CD14-positive monocyte (primary cell): ENCODE results near the gene PA2G4. TPM values are rescaled to one million over a fixed set of nuclear protein-coding genes. Genes with fewer than 3 reads are reported as not detected.
A peak's percentile ranks its signal among the peaks of the same experiment; 100 is the strongest.

ENCODE experiments used
- DNase-seq, 3 donors: peaks; one replicate each; pipeline ENCODE4 v3.0.0-alpha.2; 2011 to 2022
- H2AFZ ChIP-seq: 2 replicates; pipeline ENCODE4 v1.6.0; 2012; ENCODE audit warnings: mild to moderate bottlenecking, low read depth, low read length, inconsistent platforms; ENCODE audit not compliant: insufficient read depth, poor library complexity, severe bottlenecking
- H3K27ac ChIP-seq, 2 donors: 1 replicate in 1 of 2; 2 replicates in 1 of 2; pipeline ENCODE4 v1.5.1; 2012 to 2013; ENCODE audit warnings: low read length in 2 of 2, control low read depth in 1 of 2, inconsistent platforms in 1 of 2, low read depth in 1 of 2, mild to moderate bottlenecking in 1 of 2
- H3K27me3 ChIP-seq, 2 donors: one replicate each; pipeline versions ENCODE4 v1.6.0 to v1.6.1; 2011 to 2013; ENCODE audit warnings: low read length in 2 of 2; ENCODE audit not compliant: control insufficient read depth in 2 of 2, insufficient read depth in 2 of 2
- H3K36me3 ChIP-seq, 2 donors: replicated peaks in 1 of 2; 1 replicate in 1 of 2; 2 replicates in 1 of 2; pipeline versions ENCODE4 v1.5.1 to v1.6.1; 2012 to 2013; ENCODE audit warnings: low read length in 2 of 2, control low read depth in 1 of 2, inconsistent platforms in 1 of 2, mild to moderate bottlenecking in 1 of 2; ENCODE audit not compliant: insufficient read depth in 2 of 2, control insufficient read depth in 1 of 2
- H3K4me1 ChIP-seq, 2 donors: 1 replicate in 1 of 2; 2 replicates in 1 of 2; pipeline versions ENCODE4 v1.5.1 to v1.6.1; 2012 to 2013; ENCODE audit warnings: low read length in 2 of 2, control low read depth in 1 of 2, inconsistent platforms in 1 of 2, mild to moderate bottlenecking in 1 of 2, moderate library complexity in 1 of 2; ENCODE audit not compliant: insufficient read depth in 2 of 2, control insufficient read depth in 1 of 2
- H3K4me2 ChIP-seq: replicated peaks from 2 replicates; pipeline ENCODE3; 2012; ENCODE audit warnings: low read length, moderate library complexity, mild to moderate bottlenecking; ENCODE audit not compliant: poor library complexity, severe bottlenecking; ENCODE audit errors: extremely low read depth
- H3K4me3 ChIP-seq, 3 experiments: fragments of 200-600 bp in 1 of 3; sonication (generic) in 1 of 3; replicated peaks in 1 of 3; 1 replicate in 2 of 3; 2 replicates in 1 of 3; pipeline ENCODE4 v1.5.1; 2011 to 2013; ENCODE audit warnings: low read length in 3 of 3, mild to moderate bottlenecking in 3 of 3, control low read depth in 2 of 3, low read depth in 2 of 3, inconsistent platforms in 1 of 3, moderate library complexity in 1 of 3
- H3K79me2 ChIP-seq: 2 replicates; pipeline ENCODE4 v1.6.0; 2012; ENCODE audit warnings: mild to moderate bottlenecking, control low read depth, inconsistent platforms, low read length, moderate library complexity; ENCODE audit not compliant: insufficient read depth
- H3K9ac ChIP-seq: 2 replicates; pipeline ENCODE4 v1.6.0; 2017; ENCODE audit warnings: low read length, mild to moderate bottlenecking; ENCODE audit not compliant: insufficient read depth, poor library complexity, severe bottlenecking
- H3K9me3 ChIP-seq, 2 donors: replicated peaks in 1 of 2; 1 replicate in 1 of 2; 2 replicates in 1 of 2; pipeline versions ENCODE4 v1.5.1 to v1.6.1; 2012 to 2013; ENCODE audit warnings: low read length in 2 of 2, control low read depth in 1 of 2; ENCODE audit not compliant: control insufficient read depth in 1 of 2, insufficient read depth in 1 of 2
- H4K20me1 ChIP-seq: 2 replicates; pipeline ENCODE4 v1.6.0; 2012; ENCODE audit warnings: mild to moderate bottlenecking, low read length, control low read depth, moderate library complexity; ENCODE audit not compliant: insufficient read depth
- H3K27ac Mint-ChIP-seq, 7 donors: one replicate each; pipeline ENCODE4 v1.8.0; 2020; ENCODE audit warnings: mild to moderate bottlenecking in 7 of 7, mixed read lengths in 7 of 7, moderate library complexity in 6 of 7, inconsistent platforms in 2 of 7
- H3K27me3 Mint-ChIP-seq, 3 donors: one replicate each; pipeline ENCODE4 v1.8.0; 2021 to 2022; ENCODE audit warnings: low read depth in 3 of 3, mild to moderate bottlenecking in 3 of 3, mixed read lengths in 3 of 3, moderate library complexity in 3 of 3, inconsistent platforms in 1 of 3
- H3K36me3 Mint-ChIP-seq, 2 donors: one replicate each; pipeline ENCODE4 v1.8.0; 2020; ENCODE audit warnings: mixed read lengths in 2 of 2, inconsistent platforms in 1 of 2, mild to moderate bottlenecking in 1 of 2
- H3K4me1 Mint-ChIP-seq: one replicate; pipeline ENCODE4 v1.8.0; 2020; ENCODE audit warnings: mild to moderate bottlenecking, mixed read lengths
- H3K4me3 Mint-ChIP-seq, 2 donors: one replicate each; pipeline ENCODE4 v1.8.0; 2020; ENCODE audit warnings: mild to moderate bottlenecking in 2 of 2, mixed read lengths in 2 of 2, moderate library complexity in 1 of 2
- H3K9me3 Mint-ChIP-seq, 7 donors: one replicate each; pipeline ENCODE4 v1.8.0; 2020 to 2022; ENCODE audit warnings: mixed read lengths in 7 of 7, mild to moderate bottlenecking in 6 of 7, moderate library complexity in 6 of 7, inconsistent platforms in 2 of 7
- CTCF ChIP-seq: fragments of 200-600 bp; IDR thresholded peaks from one replicate; pipeline ENCODE4 v1.8.0; 2022; ENCODE audit warnings: antibody characterized with exemption, mild to moderate bottlenecking
- WGBS: methylation state at CpG from one replicate; pipeline ENCODE4 v1.1.5; 2013; ENCODE audit warnings: missing lambda C conversion rate; ENCODE audit not compliant: insufficient coverage; 5-methylcytosine and 5-hydroxymethylcytosine counted together
- intact Hi-C, 2 donors: fragments of 100-400 bp; cut with micrococcal nuclease; formaldehyde crosslinking; loops; one replicate each; pipeline versions ENCODE4 v1.15.0 to v1.15.1; 2023
- polyA plus RNA-seq, 3 donors: library from polyadenylated mRNA; depleted of rRNA in 1 of 3; unstranded in 2 of 3; stranded (reverse) in 1 of 3; fragments of 300-500 nt in 2 of 3; fragments of >200 nt in 1 of 3; fragmentation: Illumina TruSeq in 2 of 3; gene quantifications; 1 replicate in 2 of 3; 2 replicates in 1 of 3; pipeline ENCODE4 v1.2.3, GENCODE V29; 2012 to 2021

The PA2G4 gene
- polyA plus RNA-seq, 3 donors: 83.0 to 84.2 (median 83.0) TPM

- peaks cover 29 to 57% (median 44%) of the 10 kb centered on the region in 3 donors for H3K27me3 Mint-ChIP-seq
- H3K27ac ChIP-seq: no peak within 1 kb of the TSS
- H3K36me3 Mint-ChIP-seq: peaks cover 3 to 5% of the 10 kb centered on the region in 2 donors
- peak; percentile 66 to 80 (median 80) for DNase-seq
- no peaks in the 10 kb centered on the region for H3K36me3 ChIP-seq
- peaks cover 20 to 21% of the 10 kb centered on the region in 2 donors for H3K4me1 ChIP-seq
- no peaks in the 10 kb centered on the region for H3K9me3 ChIP-seq
- 1% methylated on average over 50 of the region's 59 CpGs for WGBS
- peak within 1 kb of the TSS in 3 of 7 donors; percentile 13 to 63 (median 37) for H3K27ac Mint-ChIP-seq
- peak within 1 kb of the TSS; percentile 84 to 93 for H3K4me3 Mint-ChIP-seq
- peak within 1 kb of the TSS; percentile 9 for H3K9ac ChIP-seq
- TF ChIP-seq CTCF: no peak
- no peaks in the 10 kb centered on the region for H4K20me1 ChIP-seq
- intact Hi-C loops: no loop called here
- H3K4me1 Mint-ChIP-seq: peaks cover 19% of the 10 kb centered on the region
- H3K79me2 ChIP-seq: no peaks in the 10 kb centered on the region
- H2AFZ ChIP-seq: peak within 1 kb of the TSS; percentile 84
- peak within 1 kb of the TSS; percentile 24 to 79 (median 47) for H3K4me3 ChIP-seq
- H3K4me2 ChIP-seq: peak within 1 kb of the TSS; percentile 76
- peaks cover 6 to 36% of the 10 kb centered on the region in 2 donors for H3K27me3 ChIP-seq
- H3K9me3 Mint-ChIP-seq: peaks cover 0 to 5% (median 0%) of the 10 kb centered on the region in 7 donors
These were observed 24.4 kb upstream of the PA2G4 start, which contains the start of gene ERBB3 for GRCh38 chr12:56079723-56080555. ERBB3 (plus strand) TSS chr12:56080165; CDS start chr12:56080301, 136 bp downstream.

- Histone ChIP-seq H3K79me2 (no peaks in the 10 kb centered on the region), H3K9ac (peak overlapping the region; percentile 9), H3K27ac (no peak overlapping the region), H2AFZ (peak overlapping the region; percentile 84), H3K27me3 (peaks cover 6 to 36% of the 10 kb centered on the region in 2 donors), H3K36me3 (no peaks in the 10 kb centered on the region), H3K4me3 (peak overlapping the region in 1 of 3 experiments; percentile 79), H3K9me3 (no peaks in the 10 kb centered on the region), H4K20me1 (no peaks in the 10 kb centered on the region), H3K4me2 (peak overlapping the region; percentile 76), H3K4me1 (peaks cover 20 to 21% of the 10 kb centered on the region in 2 donors)
- Mint-ChIP-seq H3K27me3 (peaks cover 29 to 57% (median 44%) of the 10 kb centered on the region in 3 donors), H3K9me3 (peaks cover 0 to 5% (median 0%) of the 10 kb centered on the region in 7 donors), H3K27ac (no peak overlapping the region), H3K36me3 (peaks cover 3 to 5% of the 10 kb centered on the region in 2 donors), H3K4me3 (peak overlapping the region; percentile 84 to 93), H3K4me1 (peaks cover 19% of the 10 kb centered on the region)
- WGBS: 34% methylated on average over 12 of the region's 20 CpGs
- intact Hi-C loops: no loop called here
- no peak for TF ChIP-seq CTCF
- no peak for DNase-seq
These were observed 23.7 kb upstream of the PA2G4 start for GRCh38 chr12:56080556-56081138.
